Neural progenitor cell (in vitro differentiated cells): ENCODE results near the gene DNMT3A.

Experiments
- EZH2 ChIP-seq: fragments of 200-600 bp; sonication (generic); IDR thresholded peaks from 2 replicates; pipeline ENCODE4 v1.6.1; 2017; ENCODE audit warnings: antibody characterized with exemption, mild to moderate bottlenecking, moderate library complexity
- EZH2phosphoT487 ChIP-seq: fragments of 200-600 bp; sonication (generic); IDR thresholded peaks from 2 replicates; pipeline ENCODE4 v1.6.1; 2017; ENCODE audit warnings: antibody characterized with exemption

DNA sequence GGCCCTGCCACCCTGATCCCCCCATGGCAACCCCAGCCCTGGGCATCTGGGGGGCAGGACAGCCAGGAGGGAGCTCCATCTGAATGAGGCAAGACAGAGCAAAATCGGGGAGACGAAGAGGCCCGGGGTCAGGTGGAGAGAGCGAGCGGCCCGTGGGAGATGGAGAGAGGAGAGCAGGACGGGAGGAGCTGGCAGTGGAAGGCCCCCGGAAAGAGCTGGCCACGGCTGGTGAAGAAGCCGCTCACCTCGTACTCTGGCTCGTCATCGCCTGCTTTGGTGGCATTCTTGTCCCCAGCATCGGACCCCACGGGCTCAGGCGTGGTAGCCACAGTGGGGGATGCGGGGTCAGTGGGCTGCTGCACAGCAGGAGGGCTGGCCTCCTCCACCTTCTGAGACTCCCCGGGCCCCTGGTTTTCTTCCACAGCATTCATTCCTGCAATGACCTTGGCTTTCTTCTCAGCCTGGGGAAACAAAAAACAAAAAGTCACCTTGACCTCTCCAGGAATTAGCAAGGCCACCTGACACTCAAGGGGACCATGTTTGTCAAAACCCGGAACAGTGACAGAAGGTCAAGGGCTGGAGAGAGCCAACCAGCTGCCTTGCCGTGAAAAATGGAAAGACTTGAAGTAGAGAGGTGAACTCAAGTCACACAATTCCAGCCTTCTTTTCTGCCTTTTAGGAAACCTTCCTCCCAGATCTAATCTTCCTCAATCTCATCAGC lies 93.8 kb downstream of the DNMT3A start:
- TF ChIP-seq EZH2, result no peak
- TF ChIP-seq EZH2phosphoT487, result no peak
